IPS-18a (cell line): ENCODE measurements around the gene TTBK1.

Source experiments
- H3K27ac ChIP-seq: one replicate; pipeline ENCODE4 v1.5.1; 2013; ENCODE audit warnings: low read length
- H3K27me3 ChIP-seq: one replicate; pipeline ENCODE4 v1.6.1; 2013; ENCODE audit warnings: mild to moderate bottlenecking, low read length; ENCODE audit not compliant: control insufficient read depth, insufficient read depth
- H3K36me3 ChIP-seq: one replicate; pipeline ENCODE4 v1.6.1; 2013; ENCODE audit warnings: low read depth, low read length; ENCODE audit not compliant: control insufficient read depth
- H3K4me1 ChIP-seq: one replicate; pipeline ENCODE4 v1.6.1; 2013; ENCODE audit warnings: low read depth, low read length; ENCODE audit not compliant: control insufficient read depth
- H3K4me3 ChIP-seq: one replicate; pipeline ENCODE4 v1.5.1; 2013; ENCODE audit warnings: low read length
- H3K9ac ChIP-seq: one replicate; pipeline ENCODE4 v1.6.1; 2013; ENCODE audit warnings: mild to moderate bottlenecking, low read length, moderate library complexity
- H3K9me3 ChIP-seq: one replicate; pipeline ENCODE4 v1.6.1; 2013; ENCODE audit warnings: low read depth, low read length; ENCODE audit not compliant: control insufficient read depth

The TTBK1 gene

GRCh38 chr6:43328528-43328927 lies 85.2 kb downstream of the TTBK1 start:
- Histone ChIP-seq H3K27me3 (no peaks in the 10 kb centered on the region), H3K4me3 (no peak overlapping the region), H3K36me3 (no peaks in the 10 kb centered on the region), H3K4me1 (no peaks in the 10 kb centered on the region), H3K9ac (no peak overlapping the region), H3K27ac (no peak overlapping the region), H3K9me3 (no peaks in the 10 kb centered on the region)

DNA sequence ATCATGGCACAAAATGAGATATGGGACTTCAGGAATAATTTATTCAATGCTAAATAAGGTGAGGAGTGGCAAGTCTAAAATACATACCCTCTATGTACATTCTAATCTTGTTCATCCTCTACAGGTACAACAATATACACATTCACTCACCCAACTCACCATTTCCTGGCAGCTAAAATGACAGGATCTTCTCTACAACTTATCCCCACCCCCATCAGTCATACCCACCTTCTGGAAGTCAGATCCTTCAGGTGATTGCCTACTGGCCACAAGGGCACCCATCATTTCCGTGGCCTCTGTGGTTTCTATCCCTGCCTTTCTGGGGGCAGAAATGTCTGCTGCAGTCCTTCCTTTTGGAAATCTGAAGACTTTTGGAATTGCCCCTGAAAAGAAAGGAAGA lies 88.2 kb downstream of the TTBK1 start:
- no peak overlapping the region for H3K9ac ChIP-seq
- H3K27ac ChIP-seq, result no peak overlapping the region
- H3K4me3 ChIP-seq, result no peak overlapping the region
- no peaks in the 10 kb centered on the region for H3K36me3 ChIP-seq
- H3K9me3 ChIP-seq, result no peaks in the 10 kb centered on the region
- no peaks in the 10 kb centered on the region for H3K27me3 ChIP-seq
- H3K4me1 ChIP-seq, result no peaks in the 10 kb centered on the region

- no peaks in the 10 kb centered on the region for H3K4me1 ChIP-seq
- H3K27me3 ChIP-seq, result no peaks in the 10 kb centered on the region
- H3K9ac ChIP-seq, result no peak overlapping the region
- H3K9me3 ChIP-seq, result no peaks in the 10 kb centered on the region
- H3K27ac ChIP-seq, result no peak overlapping the region
- no peaks in the 10 kb centered on the region for H3K36me3 ChIP-seq
- no peak overlapping the region for H3K4me3 ChIP-seq
Observed at GRCh38 chr6:43331891-43332290, 88.6 kb downstream of the TTBK1 start.

- H3K4me1 ChIP-seq, result no peaks in the 10 kb centered on the region
- H3K27me3 ChIP-seq, result no peaks in the 10 kb centered on the region
- H3K36me3 ChIP-seq, result peaks cover 16% of the 10 kb centered on the region
- no peak overlapping the region for H3K4me3 ChIP-seq
- no peak overlapping the region for H3K9ac ChIP-seq
- H3K9me3 ChIP-seq, result no peaks in the 10 kb centered on the region
- no peak overlapping the region for H3K27ac ChIP-seq
Observed at GRCh38 chr6:43334466-43335095, 91.3 kb downstream of the TTBK1 start.

DNA sequence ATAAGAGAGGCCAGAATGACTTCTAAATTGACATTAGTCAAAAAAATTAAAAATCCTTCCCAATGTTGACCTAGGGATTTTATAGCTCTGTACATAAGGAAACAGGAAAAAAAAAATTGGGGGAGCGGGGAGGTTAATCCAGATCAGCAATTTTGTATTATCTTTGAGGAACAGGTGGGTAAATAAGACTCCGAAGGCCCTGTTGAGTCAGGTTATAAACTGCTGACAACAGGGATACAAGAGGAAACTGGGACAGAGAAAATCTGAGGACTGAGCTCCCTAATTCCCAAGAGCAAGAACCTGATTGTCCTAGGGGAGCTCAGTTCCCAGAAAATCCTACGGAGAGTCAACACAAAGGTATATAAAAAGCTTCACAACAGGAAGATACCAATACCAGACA lies 92.2 kb downstream of the TTBK1 start:
- Histone ChIP-seq H3K4me1 (no peaks in the 10 kb centered on the region), H3K27ac (no peak overlapping the region), H3K27me3 (no peaks in the 10 kb centered on the region), H3K9me3 (no peaks in the 10 kb centered on the region), H3K4me3 (no peak overlapping the region), H3K36me3 (peaks cover 24% of the 10 kb centered on the region), H3K9ac (no peak overlapping the region)

GRCh38 chr6:43336382-43336781 lies 93.1 kb downstream of the TTBK1 start:
- peaks cover 30% of the 10 kb centered on the region for H3K36me3 ChIP-seq
- no peaks in the 10 kb centered on the region for H3K4me1 ChIP-seq
- no peaks in the 10 kb centered on the region for H3K27me3 ChIP-seq
- H3K27ac ChIP-seq, result no peak overlapping the region
- H3K9ac ChIP-seq, result no peak overlapping the region
- no peak overlapping the region for H3K4me3 ChIP-seq
- no peaks in the 10 kb centered on the region for H3K9me3 ChIP-seq
